Measurements from ENCODE around the gene VAV2.

DNA sequence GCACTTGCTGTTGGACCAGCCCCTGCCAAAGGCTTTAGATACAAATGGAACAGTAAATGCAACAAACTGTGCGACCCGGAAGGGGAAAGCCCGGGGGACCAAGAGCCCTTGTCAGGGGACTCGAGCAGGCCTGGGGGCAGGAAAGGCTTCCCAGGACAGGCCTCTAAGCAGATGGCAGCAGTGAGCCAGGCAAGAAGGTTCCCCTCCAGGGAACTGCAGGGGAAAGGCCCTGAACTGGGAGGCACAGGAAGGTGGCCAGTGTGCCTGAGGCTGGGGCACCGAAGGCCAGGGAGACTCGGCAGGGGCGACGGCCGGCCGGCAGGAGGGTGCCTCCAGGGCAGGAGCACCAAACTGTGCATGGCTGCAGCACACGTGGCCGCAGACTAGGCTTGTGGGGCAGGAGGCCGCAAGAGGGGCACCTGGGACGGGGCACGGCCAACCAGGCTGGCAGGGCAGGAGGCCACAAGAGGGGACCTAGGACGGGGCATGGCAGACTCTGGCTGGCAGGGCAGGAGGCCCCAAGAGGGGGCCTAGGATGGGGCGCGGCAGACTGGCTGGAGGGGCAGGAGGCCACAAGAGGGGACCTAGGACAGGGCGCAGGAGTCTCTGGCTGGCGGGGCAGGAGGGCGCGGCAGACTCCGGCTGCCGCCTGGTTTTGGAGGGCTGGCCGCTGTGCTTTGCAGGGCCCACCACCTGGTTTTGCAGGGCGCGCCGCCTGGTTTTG is 10.0 kb downstream of the VAV2 start:
- no peak for TF ChIP-seq CTCF (IDR thresholded peaks at IDR 0.05; ENCODE audit: low read depth, low read length, missing input control)
- TF ChIP-seq GABPA (IDR thresholded peaks at IDR 0.05 in 1 of 2, conservative IDR thresholded peaks at IDR 0.05 in 1 of 2) = no peak
- TF ChIP-seq, protein P1, sequence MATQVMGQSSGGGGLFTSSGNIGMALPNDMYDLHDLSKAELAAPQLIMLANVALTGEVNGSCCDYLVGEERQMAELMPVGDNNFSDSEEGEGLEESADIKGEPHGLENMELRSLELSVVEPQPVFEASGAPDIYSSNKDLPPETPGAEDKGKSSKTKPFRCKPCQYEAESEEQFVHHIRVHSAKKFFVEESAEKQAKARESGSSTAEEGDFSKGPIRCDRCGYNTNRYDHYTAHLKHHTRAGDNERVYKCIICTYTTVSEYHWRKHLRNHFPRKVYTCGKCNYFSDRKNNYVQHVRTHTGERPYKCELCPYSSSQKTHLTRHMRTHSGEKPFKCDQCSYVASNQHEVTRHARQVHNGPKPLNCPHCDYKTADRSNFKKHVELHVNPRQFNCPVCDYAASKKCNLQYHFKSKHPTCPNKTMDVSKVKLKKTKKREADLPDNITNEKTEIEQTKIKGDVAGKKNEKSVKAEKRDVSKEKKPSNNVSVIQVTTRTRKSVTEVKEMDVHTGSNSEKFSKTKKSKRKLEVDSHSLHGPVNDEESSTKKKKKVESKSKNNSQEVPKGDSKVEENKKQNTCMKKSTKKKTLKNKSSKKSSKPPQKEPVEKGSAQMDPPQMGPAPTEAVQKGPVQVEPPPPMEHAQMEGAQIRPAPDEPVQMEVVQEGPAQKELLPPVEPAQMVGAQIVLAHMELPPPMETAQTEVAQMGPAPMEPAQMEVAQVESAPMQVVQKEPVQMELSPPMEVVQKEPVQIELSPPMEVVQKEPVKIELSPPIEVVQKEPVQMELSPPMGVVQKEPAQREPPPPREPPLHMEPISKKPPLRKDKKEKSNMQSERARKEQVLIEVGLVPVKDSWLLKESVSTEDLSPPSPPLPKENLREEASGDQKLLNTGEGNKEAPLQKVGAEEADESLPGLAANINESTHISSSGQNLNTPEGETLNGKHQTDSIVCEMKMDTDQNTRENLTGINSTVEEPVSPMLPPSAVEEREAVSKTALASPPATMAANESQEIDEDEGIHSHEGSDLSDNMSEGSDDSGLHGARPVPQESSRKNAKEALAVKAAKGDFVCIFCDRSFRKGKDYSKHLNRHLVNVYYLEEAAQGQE (IDR thresholded peaks at IDR 0.05) = no peak
- no peak for TF ChIP-seq JUND (IDR thresholded peaks at IDR 0.05)
- TF ChIP-seq, protein P2, sequence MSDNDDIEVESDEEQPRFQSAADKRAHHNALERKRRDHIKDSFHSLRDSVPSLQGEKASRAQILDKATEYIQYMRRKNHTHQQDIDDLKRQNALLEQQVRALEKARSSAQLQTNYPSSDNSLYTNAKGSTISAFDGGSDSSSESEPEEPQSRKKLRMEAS (IDR thresholded peaks at IDR 0.05) = no peak
- TF ChIP-seq SP1 (IDR thresholded peaks at IDR 0.05) = no peak
- no peak for TF ChIP-seq RXRA (IDR thresholded peaks at IDR 0.05)
- no peak for TF ChIP-seq EGR1 (IDR thresholded peaks at IDR 0.05; ENCODE audit: low read depth in 2 of 2)
- no peak for TF ChIP-seq FOXA1 (IDR thresholded peaks at IDR 0.05)
- no peak for TF ChIP-seq RAD21 (IDR thresholded peaks at IDR 0.05)
- no peak for TF ChIP-seq NR2F2 (IDR thresholded peaks at IDR 0.05)
- no peak for TF ChIP-seq TAF1 (conservative IDR thresholded peaks at IDR 0.05)
